ENCODE measurements around the gene JAM3.

JAM3 gene

DNA sequence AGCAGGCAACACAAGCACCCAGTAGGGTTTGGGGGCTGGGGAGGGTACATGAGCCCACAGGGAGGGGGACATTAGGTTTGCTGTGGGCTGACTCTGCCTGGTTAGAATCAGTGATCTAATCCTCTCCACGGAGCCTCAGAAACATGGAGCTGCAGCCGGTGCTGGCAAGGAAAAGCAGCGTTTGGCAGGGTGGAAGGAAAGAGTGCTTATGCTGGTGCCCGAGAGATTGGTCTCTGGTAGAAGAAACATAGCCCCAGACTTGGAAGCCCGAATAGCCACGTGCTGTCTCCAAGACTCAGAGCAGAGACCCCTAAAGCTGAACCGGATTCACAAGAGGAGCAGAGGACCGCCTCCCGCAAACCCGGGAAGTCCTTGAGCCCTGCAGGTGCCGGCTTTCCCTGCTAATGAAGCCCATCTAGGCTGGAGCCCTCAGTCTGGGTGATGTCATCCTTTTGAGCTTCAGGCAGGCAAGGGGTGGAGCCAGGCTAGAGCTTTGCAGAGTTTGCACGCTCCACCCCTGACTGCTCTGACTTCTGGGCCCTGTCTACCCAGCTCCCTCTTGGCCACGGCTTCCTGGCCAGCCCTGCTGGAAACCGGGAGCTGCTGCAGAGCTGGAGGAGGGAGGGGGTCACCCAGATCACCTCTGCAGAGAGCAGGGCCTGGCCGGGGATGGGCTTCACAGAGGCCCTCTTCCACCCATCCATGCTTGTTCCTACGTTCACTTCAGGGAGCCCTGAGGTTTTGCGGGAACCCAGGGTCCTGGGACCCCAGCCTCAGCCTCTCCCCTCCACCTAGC lies 35.0 kb upstream of the JAM3 start:
- TF ChIP-seq, protein P1, sequence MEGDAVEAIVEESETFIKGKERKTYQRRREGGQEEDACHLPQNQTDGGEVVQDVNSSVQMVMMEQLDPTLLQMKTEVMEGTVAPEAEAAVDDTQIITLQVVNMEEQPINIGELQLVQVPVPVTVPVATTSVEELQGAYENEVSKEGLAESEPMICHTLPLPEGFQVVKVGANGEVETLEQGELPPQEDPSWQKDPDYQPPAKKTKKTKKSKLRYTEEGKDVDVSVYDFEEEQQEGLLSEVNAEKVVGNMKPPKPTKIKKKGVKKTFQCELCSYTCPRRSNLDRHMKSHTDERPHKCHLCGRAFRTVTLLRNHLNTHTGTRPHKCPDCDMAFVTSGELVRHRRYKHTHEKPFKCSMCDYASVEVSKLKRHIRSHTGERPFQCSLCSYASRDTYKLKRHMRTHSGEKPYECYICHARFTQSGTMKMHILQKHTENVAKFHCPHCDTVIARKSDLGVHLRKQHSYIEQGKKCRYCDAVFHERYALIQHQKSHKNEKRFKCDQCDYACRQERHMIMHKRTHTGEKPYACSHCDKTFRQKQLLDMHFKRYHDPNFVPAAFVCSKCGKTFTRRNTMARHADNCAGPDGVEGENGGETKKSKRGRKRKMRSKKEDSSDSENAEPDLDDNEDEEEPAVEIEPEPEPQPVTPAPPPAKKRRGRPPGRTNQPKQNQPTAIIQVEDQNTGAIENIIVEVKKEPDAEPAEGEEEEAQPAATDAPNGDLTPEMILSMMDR (conservative IDR thresholded peaks at IDR 0.05; ENCODE audit: low read depth, low read length): no peak
- no peak overlapping the region for H3K4me3 ChIP-seq (ENCODE audit: low read depth, low read length)
- peak; percentile 89 for DNase-seq (ENCODE audit: low read depth)

- no peak overlapping the region for H3K4me3 ChIP-seq (ENCODE audit: low read depth, low read length)
- TF ChIP-seq, protein P1 (conservative IDR thresholded peaks at IDR 0.05; ENCODE audit: low read depth, low read length): no peak
- DNase-seq (ENCODE audit: low read depth): no peak
These were observed 34.1 kb upstream of the JAM3 start for GRCh38 chr11:134034496-134035381.

DNA sequence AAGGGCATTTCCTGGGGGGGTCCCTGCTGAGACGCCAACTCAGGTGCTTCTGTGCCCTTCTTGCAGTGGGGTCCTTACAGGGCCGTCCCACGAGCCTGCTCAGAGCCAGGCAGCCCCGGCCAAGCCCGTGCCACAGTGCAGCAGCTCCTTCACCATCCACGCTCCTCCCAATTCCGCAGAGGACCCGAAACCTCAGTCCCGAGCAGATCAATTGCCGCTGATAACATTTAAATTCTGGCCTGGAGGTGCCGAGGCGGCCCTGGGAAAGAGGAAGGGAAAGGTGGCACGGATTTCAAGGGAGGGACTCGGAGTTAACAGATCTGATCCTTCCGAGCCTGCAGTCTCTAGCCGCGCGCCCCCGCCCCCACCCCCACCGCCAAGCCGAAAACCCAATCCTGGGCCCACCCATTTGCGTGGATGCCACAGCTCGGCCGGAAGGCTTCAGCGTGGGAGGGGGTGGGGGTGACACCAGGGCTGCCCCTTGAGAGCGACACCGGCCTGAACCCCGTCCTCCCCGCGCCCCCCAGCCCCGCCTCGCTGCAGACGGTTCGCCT lies 32.3 kb upstream of the JAM3 start:
- peak overlapping the region; percentile 74 for H3K4me3 ChIP-seq (ENCODE audit: low read depth, low read length)
- peak; percentile 9 for DNase-seq (ENCODE audit: low read depth)
- TF ChIP-seq, protein P1 (conservative IDR thresholded peaks at IDR 0.05; ENCODE audit: low read depth, low read length): no peak

DNA sequence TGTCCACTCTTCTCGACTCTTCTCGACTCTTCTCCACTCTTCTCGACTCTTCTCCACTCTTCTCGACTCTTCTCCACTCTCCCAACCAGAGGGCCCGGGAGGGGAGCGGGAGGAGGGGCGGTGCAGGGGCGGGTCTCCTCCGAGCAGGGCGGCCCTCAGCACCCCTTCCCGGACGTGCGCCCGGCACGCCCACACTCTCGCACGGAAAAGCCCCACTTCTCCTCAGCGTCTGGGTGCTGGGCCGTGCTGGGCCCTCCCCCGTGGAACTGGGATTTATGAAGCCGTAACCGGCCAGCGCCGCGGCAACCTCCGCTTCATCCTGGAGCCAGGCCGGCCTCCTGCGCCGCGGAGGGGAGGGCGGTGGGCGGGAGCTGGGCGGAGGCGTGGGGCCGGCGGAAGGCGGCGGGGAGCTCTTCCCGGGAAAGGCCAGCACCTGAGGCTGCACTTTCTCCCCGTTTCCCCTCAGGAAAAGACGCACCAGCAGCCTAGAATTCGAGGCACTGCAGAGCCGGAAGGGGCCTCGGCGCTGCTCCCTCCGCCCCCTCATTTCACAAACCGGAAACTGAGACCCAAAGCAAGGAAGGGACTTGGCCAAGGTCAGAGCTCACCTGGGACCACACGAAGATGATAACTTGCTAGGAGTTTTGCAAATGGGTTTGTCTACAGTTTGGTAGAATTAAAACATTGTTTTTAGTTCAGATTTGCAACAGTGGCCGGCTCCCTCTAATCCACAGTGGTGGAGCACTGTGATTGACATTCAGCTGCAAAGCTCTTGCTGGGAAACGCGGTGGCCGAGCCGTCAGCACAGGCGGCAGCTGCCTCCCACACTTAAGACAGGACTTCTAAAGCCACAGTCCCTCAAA lies 31.6 kb upstream of the JAM3 start:
- peak; percentile 67 for DNase-seq (ENCODE audit: low read depth)
- peak overlapping the region; percentile 74 for H3K4me3 ChIP-seq (ENCODE audit: low read depth, low read length)
- TF ChIP-seq, protein P1 (conservative IDR thresholded peaks at IDR 0.05; ENCODE audit: low read depth, low read length): no peak

DNA sequence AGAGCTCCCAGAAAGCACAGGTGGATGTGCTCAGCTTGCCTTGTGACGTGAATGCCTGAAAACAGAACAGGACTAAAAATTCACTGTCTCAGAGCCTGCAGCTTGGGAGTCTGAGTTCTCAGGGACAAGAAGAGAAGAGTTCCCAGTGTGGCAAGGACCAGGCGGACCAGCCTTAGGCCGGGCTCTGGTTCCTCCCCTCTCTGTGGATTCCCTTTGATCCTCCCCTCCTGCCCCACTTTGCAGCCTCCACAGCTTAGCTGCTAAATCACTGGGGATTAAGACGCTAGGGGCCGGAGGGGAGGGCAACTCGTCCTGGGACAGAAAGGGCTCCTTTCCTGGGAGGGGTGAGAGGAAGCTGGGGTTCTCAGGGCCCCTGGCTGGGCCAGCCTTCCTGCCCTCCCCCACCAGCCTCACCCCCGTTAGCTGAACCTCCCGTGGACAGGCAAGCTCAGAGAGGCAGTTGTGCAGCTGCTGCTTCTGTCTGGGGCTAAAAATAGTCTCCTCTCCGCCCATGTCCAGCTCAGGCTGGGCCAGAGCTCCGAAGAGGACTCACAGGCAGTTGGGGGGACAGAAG lies 29.9 kb upstream of the JAM3 start:
- H3K4me3 ChIP-seq (ENCODE audit: low read depth, low read length): no peak overlapping the region
- peak; percentile 31 for DNase-seq (ENCODE audit: low read depth)
- TF ChIP-seq, protein P1 (conservative IDR thresholded peaks at IDR 0.05; ENCODE audit: low read depth, low read length): no peak

Measured in choroid plexus epithelial cell (primary cell).